Parathyroid adenoma (tissue), 2 donors: Measurements from ENCODE around the gene TMEM140.

Source experiments
- H2AFZ ChIP-seq: fragments of 300-600 bp; sonication (generic); one replicate; pipeline ENCODE4 v1.7.0; 2017; ENCODE audit warnings: antibody characterized with exemption, mild to moderate bottlenecking
- H3K27ac ChIP-seq: fragments of 300-600 bp; sonication (generic); one replicate; pipeline ENCODE4 v1.7.0; 2017
- H3K27me3 ChIP-seq: fragments of 300-600 bp; sonication (generic); one replicate; pipeline ENCODE4 v1.7.0; 2017; ENCODE audit warnings: low read length; ENCODE audit not compliant: control insufficient read depth, insufficient read depth
- H3K36me3 ChIP-seq: fragments of 300-600 bp; sonication (generic); one replicate; pipeline ENCODE4 v1.7.0; 2017; ENCODE audit warnings: low read length; ENCODE audit not compliant: control insufficient read depth, insufficient read depth
- H3K4me1 ChIP-seq: fragments of 300-600 bp; sonication (generic); one replicate; pipeline ENCODE4 v1.7.0; 2017; ENCODE audit warnings: control low read depth
- H3K4me2 ChIP-seq: fragments of 300-600 bp; sonication (generic); one replicate; pipeline ENCODE4 v1.7.0; 2017; ENCODE audit warnings: low read length
- H3K4me3 ChIP-seq: fragments of 300-600 bp; sonication (generic); one replicate; pipeline ENCODE4 v1.7.0; 2017; ENCODE audit warnings: low read depth, low read length
- H3K79me2 ChIP-seq: fragments of 300-600 bp; sonication (generic); one replicate; pipeline ENCODE4 v1.7.0; 2017; ENCODE audit warnings: control low read depth
- H3K9ac ChIP-seq: fragments of 300-600 bp; sonication (generic); one replicate; pipeline ENCODE4 v1.7.0; 2017; ENCODE audit warnings: mild to moderate bottlenecking
- H3K9me3 ChIP-seq: fragments of 300-600 bp; sonication (generic); one replicate; pipeline ENCODE4 v1.7.0; 2017; ENCODE audit warnings: low read length; ENCODE audit not compliant: control insufficient read depth
- TF ChIP-seq, protein P1 (sequence below): fragments of 300-600 bp; sonication (generic); IDR thresholded peaks from one replicate; pipeline ENCODE4 v1.7.0; 2017; ENCODE audit warnings: antibody characterized with exemption, mild to moderate bottlenecking
- donor health status: primary hyperparathyroidism.

The TMEM140 gene

DNA sequence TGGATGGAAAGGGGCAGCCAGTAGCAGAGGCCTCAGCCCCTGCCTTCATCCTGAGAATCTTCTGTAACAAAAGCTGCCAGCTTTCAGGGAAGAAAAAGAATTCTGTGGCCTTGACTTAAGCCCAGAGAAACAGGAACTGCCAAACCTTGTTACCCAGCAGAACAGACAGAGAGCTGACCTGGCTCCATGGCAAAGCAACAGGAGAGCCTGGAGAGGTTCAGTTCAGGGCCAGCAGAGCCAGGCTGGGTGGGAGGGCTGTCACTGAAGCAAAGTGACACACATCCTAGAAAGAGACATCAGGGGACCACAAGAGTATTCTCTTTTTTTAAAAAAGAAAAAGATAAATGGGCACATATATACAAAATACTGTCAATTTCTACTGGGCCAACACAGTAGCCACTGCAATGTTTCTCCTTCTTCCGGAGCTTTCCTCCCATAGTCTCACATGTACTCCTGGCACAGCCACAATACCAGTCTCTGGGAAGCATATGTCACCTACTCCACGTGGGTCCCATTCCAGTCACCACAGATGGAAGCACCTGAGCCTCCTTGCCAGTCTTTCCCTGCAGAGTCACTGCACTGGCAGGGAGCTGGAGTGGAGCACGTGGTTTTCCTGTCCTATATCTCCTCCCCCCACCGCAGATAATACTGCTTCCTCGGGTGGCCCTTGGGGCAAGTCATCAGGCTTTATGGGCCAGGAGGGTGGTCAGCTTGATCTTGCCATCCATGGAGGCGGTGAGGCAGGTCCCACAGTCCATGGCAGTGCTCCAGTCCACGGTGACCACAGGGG lies 37.8 kb downstream of the TMEM140 start:
- H3K4me1 ChIP-seq: no peaks in the 10 kb centered on the region
- TF ChIP-seq, protein P1, sequence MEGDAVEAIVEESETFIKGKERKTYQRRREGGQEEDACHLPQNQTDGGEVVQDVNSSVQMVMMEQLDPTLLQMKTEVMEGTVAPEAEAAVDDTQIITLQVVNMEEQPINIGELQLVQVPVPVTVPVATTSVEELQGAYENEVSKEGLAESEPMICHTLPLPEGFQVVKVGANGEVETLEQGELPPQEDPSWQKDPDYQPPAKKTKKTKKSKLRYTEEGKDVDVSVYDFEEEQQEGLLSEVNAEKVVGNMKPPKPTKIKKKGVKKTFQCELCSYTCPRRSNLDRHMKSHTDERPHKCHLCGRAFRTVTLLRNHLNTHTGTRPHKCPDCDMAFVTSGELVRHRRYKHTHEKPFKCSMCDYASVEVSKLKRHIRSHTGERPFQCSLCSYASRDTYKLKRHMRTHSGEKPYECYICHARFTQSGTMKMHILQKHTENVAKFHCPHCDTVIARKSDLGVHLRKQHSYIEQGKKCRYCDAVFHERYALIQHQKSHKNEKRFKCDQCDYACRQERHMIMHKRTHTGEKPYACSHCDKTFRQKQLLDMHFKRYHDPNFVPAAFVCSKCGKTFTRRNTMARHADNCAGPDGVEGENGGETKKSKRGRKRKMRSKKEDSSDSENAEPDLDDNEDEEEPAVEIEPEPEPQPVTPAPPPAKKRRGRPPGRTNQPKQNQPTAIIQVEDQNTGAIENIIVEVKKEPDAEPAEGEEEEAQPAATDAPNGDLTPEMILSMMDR: no peak

DNA sequence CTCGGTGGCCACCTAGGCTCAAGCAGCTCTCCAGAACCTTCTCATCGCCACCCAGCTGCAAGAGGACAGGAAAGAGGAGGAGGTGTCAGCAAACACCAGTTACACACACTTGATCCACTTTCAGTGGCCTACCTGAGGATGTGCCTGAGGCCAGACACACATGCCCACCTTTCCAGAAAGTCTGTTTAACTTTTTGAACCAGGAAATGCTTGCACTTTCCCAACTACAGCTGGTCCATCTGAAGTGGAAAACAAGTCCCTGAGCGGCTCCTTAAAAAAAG lies 38.3 kb downstream of the TMEM140 start:
- TF ChIP-seq, protein P1: no peak
- H3K27ac ChIP-seq: no peak overlapping the region
- no peak overlapping the region for H3K4me2 ChIP-seq
- no peak overlapping the region for H3K4me3 ChIP-seq
- no peaks in the 10 kb centered on the region for H3K36me3 ChIP-seq
- H2AFZ ChIP-seq: no peak overlapping the region
- no peaks in the 10 kb centered on the region for H3K9me3 ChIP-seq
- H3K27me3 ChIP-seq: no peaks in the 10 kb centered on the region
- H3K79me2 ChIP-seq: no peaks in the 10 kb centered on the region
- no peak overlapping the region for H3K9ac ChIP-seq
- no peaks in the 10 kb centered on the region for H3K4me1 ChIP-seq

More for the DNA sequence above, 37.8 kb downstream of the TMEM140 start:
- H3K36me3 ChIP-seq: no peaks in the 10 kb centered on the region
- no peak overlapping the region for H2AFZ ChIP-seq
- H3K4me2 ChIP-seq: no peak overlapping the region
- no peaks in the 10 kb centered on the region for H3K79me2 ChIP-seq
- no peak overlapping the region for H3K27ac ChIP-seq
- H3K9me3 ChIP-seq: no peaks in the 10 kb centered on the region
- H3K9ac ChIP-seq: no peak overlapping the region
- H3K27me3 ChIP-seq: no peaks in the 10 kb centered on the region
- H3K4me3 ChIP-seq: no peak overlapping the region

DNA sequence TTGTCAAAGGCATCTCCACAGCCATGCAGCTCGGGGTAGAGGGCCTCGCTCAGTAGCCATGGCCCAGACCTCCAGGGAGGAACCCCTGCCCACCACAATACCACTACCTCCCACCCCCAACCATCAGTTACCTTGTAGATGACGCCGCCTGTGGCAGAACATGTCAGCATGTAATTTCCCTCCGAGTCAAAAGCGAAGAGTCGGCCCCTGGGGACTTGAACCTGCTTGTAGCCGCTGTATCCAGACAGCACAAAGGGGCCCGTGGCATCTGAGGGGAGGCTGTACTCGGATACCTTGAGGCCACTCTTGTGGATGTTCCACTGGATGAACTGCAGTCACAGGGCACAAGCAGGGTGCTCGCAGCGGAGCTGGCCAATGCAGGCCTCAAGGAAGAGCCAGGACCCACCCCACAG lies 39.0 kb downstream of the TMEM140 start:
- Histone ChIP-seq H3K4me1 (no peaks in the 10 kb centered on the region), H3K79me2 (no peaks in the 10 kb centered on the region), H3K27ac (no peak overlapping the region), H3K4me2 (no peak overlapping the region), H3K36me3 (no peaks in the 10 kb centered on the region), H3K9ac (no peak overlapping the region), H3K9me3 (no peaks in the 10 kb centered on the region), H2AFZ (no peak overlapping the region), H3K27me3 (no peaks in the 10 kb centered on the region), H3K4me3 (no peak overlapping the region)
- TF ChIP-seq, protein P1: no peak

DNA sequence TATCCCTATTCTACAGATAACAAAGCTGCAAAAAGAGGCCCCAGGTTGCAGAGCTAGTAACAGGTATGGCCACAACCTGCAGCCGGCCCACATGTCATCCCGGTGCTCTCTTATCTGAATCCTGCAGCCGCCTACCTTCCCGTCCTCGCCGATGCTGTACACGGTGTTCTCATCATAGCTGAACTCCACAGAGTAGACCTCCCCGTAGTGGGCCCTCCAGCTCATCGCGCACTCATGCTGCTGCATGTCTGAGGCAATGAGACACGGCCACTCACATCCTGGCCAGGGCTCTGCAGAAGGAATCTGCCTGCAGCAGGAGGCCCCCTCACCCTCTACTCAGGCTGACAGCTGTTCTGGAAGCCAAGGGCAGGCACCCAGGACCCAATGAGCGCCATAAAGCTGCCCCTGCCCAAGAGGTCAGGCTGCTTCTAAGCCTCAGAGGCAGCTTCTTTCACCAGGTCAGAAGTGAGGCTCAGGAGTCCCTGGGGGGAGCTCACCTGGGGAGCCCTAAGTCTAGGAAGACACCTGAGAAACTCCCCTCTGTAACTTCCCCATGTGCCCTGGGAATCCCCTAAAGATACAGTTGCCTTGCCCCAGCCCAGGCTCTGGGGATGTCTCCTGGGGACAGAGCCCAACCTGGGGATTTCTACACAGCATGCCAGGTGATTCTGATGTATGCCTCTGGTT lies 40.6 kb downstream of the TMEM140 start:
- no peak overlapping the region for H3K4me2 ChIP-seq

More for the DNA sequence above, 40.6 kb downstream of the TMEM140 start:
- Histone ChIP-seq H3K4me3 (no peak overlapping the region), H3K9ac (no peak overlapping the region), H3K9me3 (no peaks in the 10 kb centered on the region), H3K4me1 (no peaks in the 10 kb centered on the region), H3K27me3 (no peaks in the 10 kb centered on the region), H3K27ac (no peak overlapping the region), H3K36me3 (no peaks in the 10 kb centered on the region), H3K79me2 (no peaks in the 10 kb centered on the region), H2AFZ (no peak overlapping the region)
- TF ChIP-seq, protein P1: no peak
